Peyer's patch (tissue), 4 donors: ENCODE measurements around the gene MTARC2. TPM values are rescaled to one million over a fixed set of nuclear protein-coding genes. Genes with fewer than 3 reads are reported as not detected.
"Not testable (repeated sequence)": the region's sequence is repeated elsewhere in the genome, so short reads cannot be mapped to it uniquely, and the experiment has no call there.

Source experiments
- DNase-seq, 3 donors: peaks; one replicate each; pipeline ENCODE4 v3.0.0-alpha.2; 2017 to 2019
- H3K27ac ChIP-seq, 4 donors: fragments of 200-600 bp; sonication (generic); one replicate each; pipeline ENCODE4 v1.5.1; 2016 to 2019
- H3K27me3 ChIP-seq, 2 donors: fragments of 200-600 bp; sonication (generic); one replicate each; pipeline ENCODE4 v1.5.1; 2019
- H3K36me3 ChIP-seq, 3 donors: fragments of 200-600 bp; sonication (generic); one replicate each; pipeline ENCODE4 v1.5.1; 2016 to 2019
- H3K4me1 ChIP-seq, 4 donors: fragments of 200-600 bp; sonication (generic); one replicate each; pipeline ENCODE4 v1.5.1; 2016 to 2019
- H3K4me3 ChIP-seq, 4 donors: fragments of 200-600 bp; sonication (generic); 1 replicate in 3 of 4; 2 replicates in 1 of 4; pipeline ENCODE4 v1.5.1; 2016 to 2019; ENCODE audit warnings: mild to moderate bottlenecking in 1 of 4
- H3K9me3 ChIP-seq, 4 donors: fragments of 200-600 bp; sonication (generic); one replicate each; pipeline ENCODE4 v1.5.1; 2016 to 2019; ENCODE audit warnings: mild to moderate bottlenecking in 1 of 4
- POLR2A ChIP-seq, 2 donors: fragments of 450-650 bp; IDR thresholded peaks; one replicate each; pipeline ENCODE4 v1.5.1; 2017; ENCODE audit warnings: antibody characterized with exemption in 2 of 2, mild to moderate bottlenecking in 2 of 2, moderate library complexity in 2 of 2
- total RNA-seq, 4 donors: library from RNA; depleted of rRNA; stranded (reverse); fragments of >200 nt; gene quantifications; one replicate each; pipeline ENCODE4 v1.1.0, GENCODE V29; 2016
- TF ChIP-seq, protein P1 (sequence below), 6 experiments: fragments of 450-650 bp in 4 of 6; fragments of 200-600 bp in 2 of 6; sonication (generic) in 1 of 6; IDR thresholded peaks; one replicate each; pipeline ENCODE4 v1.5.1; 2017 to 2019; ENCODE audit warnings: antibody characterized with exemption in 6 of 6, mild to moderate bottlenecking in 3 of 6, moderate library complexity in 1 of 6

Gene MTARC2
- total RNA-seq, 4 donors from 2014 or later = 47.9 to 96.0 (median 91.1) TPM

GRCh38 chr1:220732621-220733020 is 15.5 kb upstream of the MTARC2 start:
- H3K4me3 ChIP-seq = peak overlapping the region in 2 of 4 donors; percentile 15 to 34
- TF ChIP-seq, protein P1, sequence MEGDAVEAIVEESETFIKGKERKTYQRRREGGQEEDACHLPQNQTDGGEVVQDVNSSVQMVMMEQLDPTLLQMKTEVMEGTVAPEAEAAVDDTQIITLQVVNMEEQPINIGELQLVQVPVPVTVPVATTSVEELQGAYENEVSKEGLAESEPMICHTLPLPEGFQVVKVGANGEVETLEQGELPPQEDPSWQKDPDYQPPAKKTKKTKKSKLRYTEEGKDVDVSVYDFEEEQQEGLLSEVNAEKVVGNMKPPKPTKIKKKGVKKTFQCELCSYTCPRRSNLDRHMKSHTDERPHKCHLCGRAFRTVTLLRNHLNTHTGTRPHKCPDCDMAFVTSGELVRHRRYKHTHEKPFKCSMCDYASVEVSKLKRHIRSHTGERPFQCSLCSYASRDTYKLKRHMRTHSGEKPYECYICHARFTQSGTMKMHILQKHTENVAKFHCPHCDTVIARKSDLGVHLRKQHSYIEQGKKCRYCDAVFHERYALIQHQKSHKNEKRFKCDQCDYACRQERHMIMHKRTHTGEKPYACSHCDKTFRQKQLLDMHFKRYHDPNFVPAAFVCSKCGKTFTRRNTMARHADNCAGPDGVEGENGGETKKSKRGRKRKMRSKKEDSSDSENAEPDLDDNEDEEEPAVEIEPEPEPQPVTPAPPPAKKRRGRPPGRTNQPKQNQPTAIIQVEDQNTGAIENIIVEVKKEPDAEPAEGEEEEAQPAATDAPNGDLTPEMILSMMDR (IDR thresholded peaks at IDR 0.05) = no peak
- TF ChIP-seq POLR2A (IDR thresholded peaks at IDR 0.05) = no peak
- no peaks in the 10 kb centered on the region for H3K36me3 ChIP-seq
- H3K9me3 ChIP-seq = no peaks in the 10 kb centered on the region
- DNase-seq = no peak
- H3K27ac ChIP-seq = peak overlapping the region in 3 of 4 donors; percentile 12 to 84 (median 12)
- no peaks in the 10 kb centered on the region for H3K27me3 ChIP-seq
- peaks cover 0 to 20% (median 0%) of the 10 kb centered on the region in 4 donors for H3K4me1 ChIP-seq

GRCh38 chr1:220733086-220733601 is 15.0 kb upstream of the MTARC2 start:
- H3K27ac ChIP-seq = peak overlapping the region in 3 of 4 donors; percentile 12 to 84 (median 25)
- no peaks in the 10 kb centered on the region for H3K27me3 ChIP-seq
- H3K4me1 ChIP-seq = peaks cover 0 to 20% (median 0%) of the 10 kb centered on the region in 4 donors
- peak overlapping the region in 3 of 4 donors; percentile 5 to 34 (median 15) for H3K4me3 ChIP-seq
- no peaks in the 10 kb centered on the region for H3K36me3 ChIP-seq
- no peak for TF ChIP-seq POLR2A (IDR thresholded peaks at IDR 0.05)
- TF ChIP-seq, protein P1 (IDR thresholded peaks at IDR 0.05) = peak; percentile 66 to 93 (median 82)
- DNase-seq = peak; percentile 52 to 86 (median 78)
- no peaks in the 10 kb centered on the region for H3K9me3 ChIP-seq

DNA sequence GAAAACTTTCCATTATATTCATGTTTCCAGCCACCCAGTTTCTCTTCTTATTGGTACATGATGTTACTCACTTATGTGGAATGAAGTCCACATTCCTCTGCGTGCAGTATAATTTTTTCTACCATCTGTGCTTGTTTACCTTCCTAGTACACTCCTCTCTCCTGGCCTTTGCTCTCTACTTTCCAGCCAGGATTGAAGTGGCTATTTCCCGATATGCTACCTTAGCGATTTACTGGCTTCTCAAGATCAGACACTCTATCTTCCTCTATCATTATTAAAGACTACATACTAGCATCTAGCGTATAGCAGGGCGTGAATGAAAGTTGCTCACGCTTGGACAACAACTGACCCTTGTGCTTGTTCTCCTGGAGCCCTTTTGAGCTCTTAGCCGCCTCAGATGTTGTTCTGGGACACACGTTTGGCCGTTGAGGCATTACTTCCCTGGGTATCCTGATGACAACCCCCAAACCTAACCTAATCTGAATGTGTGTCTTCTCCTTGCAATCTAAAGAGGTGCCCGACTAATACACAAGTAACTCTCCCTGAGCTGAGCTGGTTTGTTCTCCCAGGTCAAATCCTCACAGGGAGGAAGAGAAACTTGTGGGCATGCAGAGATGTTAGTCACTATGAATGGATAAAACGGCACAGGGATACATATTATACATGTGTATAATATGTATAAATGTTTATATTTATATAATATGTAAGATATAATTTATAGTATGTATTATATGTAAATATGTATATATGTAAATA is 13.4 kb upstream of the MTARC2 start:
- no peaks in the 10 kb centered on the region for H3K36me3 ChIP-seq
- H3K4me1 ChIP-seq = peaks cover 0 to 20% (median 0%) of the 10 kb centered on the region in 4 donors
- no peaks in the 10 kb centered on the region for H3K27me3 ChIP-seq
- peak overlapping the region in 2 of 4 donors; percentile 84 to 90 for H3K27ac ChIP-seq
- H3K4me3 ChIP-seq = peak overlapping the region in 2 of 4 donors; percentile 1 to 29
- peak in 1 of 3 donors; percentile 54 for DNase-seq
- TF ChIP-seq, protein P1 (IDR thresholded peaks at IDR 0.05) = no peak
- TF ChIP-seq POLR2A (IDR thresholded peaks at IDR 0.05) = no peak
- no peaks in the 10 kb centered on the region for H3K9me3 ChIP-seq

DNA sequence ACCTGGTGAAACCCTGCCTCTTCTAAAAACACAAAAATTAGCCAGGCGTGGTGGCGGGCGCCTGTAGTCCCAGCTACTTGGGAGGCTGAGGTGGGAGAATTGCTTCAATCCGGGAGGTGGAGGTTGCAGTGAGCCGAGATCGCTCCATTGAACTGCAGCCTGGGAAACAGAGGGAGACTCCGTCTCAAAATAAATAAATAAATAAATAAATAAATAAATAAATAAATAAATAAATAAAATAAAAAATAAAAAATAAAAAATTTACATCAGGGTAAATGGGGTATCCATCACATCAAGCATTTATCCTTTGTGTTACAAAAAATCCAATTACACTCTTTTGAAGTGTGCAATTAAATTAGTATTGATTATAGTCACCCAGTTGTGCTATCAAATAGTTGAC is 11.8 kb upstream of the MTARC2 start:
- H3K36me3 ChIP-seq, DNase-seq, H3K9me3 ChIP-seq, H3K27me3 ChIP-seq, H3K27ac ChIP-seq, H3K4me3 ChIP-seq: not testable (repeated sequence)
- H3K4me1 ChIP-seq = peaks cover 0 to 20% (median 0%) of the 10 kb centered on the region in 4 donors

DNA sequence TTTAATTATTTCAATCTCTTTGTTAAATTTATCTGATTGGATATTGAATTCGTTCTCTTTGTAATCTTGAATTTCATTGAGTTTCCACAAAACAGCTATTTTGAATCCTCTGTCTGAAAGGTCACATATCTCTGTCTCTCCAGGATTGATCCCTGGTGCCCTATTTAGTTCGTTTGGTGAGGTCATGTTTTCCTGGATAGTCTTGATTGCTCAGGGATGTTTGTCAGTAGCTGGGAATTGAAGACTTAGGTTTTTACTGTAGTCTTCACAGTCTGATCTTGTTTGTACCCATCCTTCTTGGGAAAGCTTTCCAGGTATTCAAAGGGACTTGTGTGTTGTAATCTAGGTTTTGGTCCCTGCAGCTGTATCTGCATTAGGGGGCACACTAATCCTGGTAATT is 6.8 kb upstream of the MTARC2 start:
- no peak for DNase-seq
- Histone ChIP-seq H3K27me3 (no peaks in the 10 kb centered on the region), H3K4me1 (no peaks in the 10 kb centered on the region), H3K36me3 (no peaks in the 10 kb centered on the region), H3K9me3 (no peaks in the 10 kb centered on the region), H3K27ac (no peak overlapping the region), H3K4me3 (no peak overlapping the region)
- TF ChIP-seq, protein P1 (IDR thresholded peaks at IDR 0.05) = no peak
- no peak for TF ChIP-seq POLR2A (IDR thresholded peaks at IDR 0.05)

GRCh38 chr1:220741825-220742224 is 6.3 kb upstream of the MTARC2 start:
- no peaks in the 10 kb centered on the region for H3K9me3 ChIP-seq
- TF ChIP-seq, protein P1 (IDR thresholded peaks at IDR 0.05) = no peak
- TF ChIP-seq POLR2A (IDR thresholded peaks at IDR 0.05) = no peak

More at GRCh38 chr1:220741825-220742224, 6.3 kb upstream of the MTARC2 start:
- Histone ChIP-seq H3K27ac (no peak overlapping the region), H3K4me1 (no peaks in the 10 kb centered on the region), H3K27me3 (no peaks in the 10 kb centered on the region), H3K36me3 (no peaks in the 10 kb centered on the region), H3K4me3 (no peak overlapping the region)
- no peak for DNase-seq
